Lung (tissue), 12 donors: ENCODE data around the gene WNK1. TPM values are rescaled to one million over a fixed set of nuclear protein-coding genes. Genes with fewer than 3 reads are reported as not detected.

Source experiments
- ATAC-seq: fragments of 200-7000 bp; cut with Tn5 transposase; one replicate; pipeline ENCODE4 v1.9.1; 2020; ENCODE audit warnings: moderate number of reproducible peaks; ENCODE audit not compliant: insufficient read depth, low FRiP score
- DNase-seq, 3 donors: peaks; one replicate each; pipeline ENCODE4 v3.0.0-alpha.2; 2013 to 2017
- H3K27ac ChIP-seq, 2 donors: one replicate each; pipeline ENCODE4 v1.5.1; 2013; ENCODE audit warnings: mild to moderate bottlenecking in 2 of 2, moderate library complexity in 2 of 2, control low read depth in 1 of 2, inconsistent platforms in 1 of 2, low read depth in 1 of 2, low read length in 1 of 2
- H3K27me3 ChIP-seq, 3 donors: one replicate each; pipeline ENCODE4 v1.5.1; 2013; ENCODE audit warnings: low read length in 2 of 3; ENCODE audit not compliant: control insufficient read depth in 3 of 3, insufficient read depth in 3 of 3
- H3K36me3 ChIP-seq, 4 donors: one replicate each; pipeline ENCODE4 v1.5.1; 2013; ENCODE audit warnings: low read length in 4 of 4, mild to moderate bottlenecking in 1 of 4, moderate library complexity in 1 of 4; ENCODE audit not compliant: control insufficient read depth in 4 of 4, insufficient read depth in 4 of 4
- H3K4me1 ChIP-seq, 5 donors: one replicate each; pipeline ENCODE4 v1.5.1; 2013; ENCODE audit warnings: low read length in 5 of 5, mild to moderate bottlenecking in 2 of 5, moderate library complexity in 1 of 5; ENCODE audit not compliant: control insufficient read depth in 5 of 5, insufficient read depth in 5 of 5
- H3K4me3 ChIP-seq: one replicate; pipeline ENCODE4 v1.5.1; 2013; ENCODE audit warnings: mild to moderate bottlenecking, control low read depth, moderate library complexity
- H3K9ac ChIP-seq, 2 donors: one replicate each; pipeline ENCODE4 v1.5.1; 2013; ENCODE audit warnings: low read length in 2 of 2, control low read depth in 1 of 2; ENCODE audit not compliant: insufficient read depth in 1 of 2
- H3K9me3 ChIP-seq, 4 donors: one replicate each; pipeline ENCODE4 v1.5.1; 2013; ENCODE audit warnings: low read length in 3 of 4, mild to moderate bottlenecking in 1 of 4, moderate library complexity in 1 of 4; ENCODE audit not compliant: control insufficient read depth in 4 of 4, insufficient read depth in 3 of 4
- CTCF ChIP-seq: IDR thresholded peaks from 2 replicates; pipeline ENCODE4 v1.5.1; 2012; ENCODE audit warnings: mild to moderate bottlenecking; ENCODE audit errors: control extremely low read depth, extremely low read depth
- WGBS, 2 donors: extraction: QIAGEN DNeasy Blood & Tissue Kit; methylation state at CpG; one replicate each; pipeline ENCODE4 v1.1.7; 2013; 5-methylcytosine and 5-hydroxymethylcytosine counted together
- polyA plus RNA-seq, 2 donors: library from polyadenylated mRNA; stranded (reverse); fragments of 200-250 nt; gene quantifications; one replicate each; pipeline ENCODE4 v1.2.1, GENCODE V29; 2013
- total RNA-seq, 2 donors: library from RNA; depleted of rRNA in 1 of 2; stranded (reverse); fragments of >200 nt in 1 of 2; gene quantifications; one replicate each; pipeline ENCODE4 v1.2.1, GENCODE V29; 2014 to 2021
- donor health status: control.
- donor health status: control.
- donor health status: Bipolar disorder and iron deficiency.
- donor health status: healthy.
- donor health status: DM: yes; HTN: yes; CAD: no.

The WNK1 gene
- total and polyA plus RNA-seq, 4 donors = 23.1 to 269 (median 128) TPM

GRCh38 chr12:904010-904414 lies 151.6 kb downstream of the WNK1 start:
- ATAC-seq (no peak), DNase-seq (peak in 1 of 3 donors; percentile 31)
- TF ChIP-seq CTCF = no peak
- 67 to 70% methylated on average over 5 of the region's 5 CpGs for WGBS, 2 donors
- peaks cover 38 to 62% (median 55%) of the 10 kb centered on the region in 4 donors for H3K36me3 ChIP-seq
- H3K9me3 ChIP-seq = no peaks in the 10 kb centered on the region
- no peaks in the 10 kb centered on the region for H3K27me3 ChIP-seq
- no peak overlapping the region for H3K27ac ChIP-seq
- H3K9ac ChIP-seq = no peak overlapping the region
- H3K4me3 ChIP-seq = no peak overlapping the region
- H3K4me1 ChIP-seq = peaks cover 0 to 11% (median 0%) of the 10 kb centered on the region in 5 donors

GRCh38 chr12:905261-906031 lies 153.1 kb downstream of the WNK1 start:
- DNase-seq = no peak
- TF ChIP-seq CTCF = no peak
- H3K27me3 ChIP-seq = no peaks in the 10 kb centered on the region
- no peak for ATAC-seq
- H3K9ac ChIP-seq = no peak overlapping the region
- H3K36me3 ChIP-seq = peaks cover 35 to 58% (median 50%) of the 10 kb centered on the region in 4 donors
- no peak overlapping the region for H3K4me3 ChIP-seq
- H3K9me3 ChIP-seq = no peaks in the 10 kb centered on the region
- 73 to 89% methylated on average over 9 of the region's 9 CpGs for WGBS, 2 donors
- peaks cover 0 to 11% (median 0%) of the 10 kb centered on the region in 5 donors for H3K4me1 ChIP-seq
- H3K27ac ChIP-seq = no peak overlapping the region

DNA sequence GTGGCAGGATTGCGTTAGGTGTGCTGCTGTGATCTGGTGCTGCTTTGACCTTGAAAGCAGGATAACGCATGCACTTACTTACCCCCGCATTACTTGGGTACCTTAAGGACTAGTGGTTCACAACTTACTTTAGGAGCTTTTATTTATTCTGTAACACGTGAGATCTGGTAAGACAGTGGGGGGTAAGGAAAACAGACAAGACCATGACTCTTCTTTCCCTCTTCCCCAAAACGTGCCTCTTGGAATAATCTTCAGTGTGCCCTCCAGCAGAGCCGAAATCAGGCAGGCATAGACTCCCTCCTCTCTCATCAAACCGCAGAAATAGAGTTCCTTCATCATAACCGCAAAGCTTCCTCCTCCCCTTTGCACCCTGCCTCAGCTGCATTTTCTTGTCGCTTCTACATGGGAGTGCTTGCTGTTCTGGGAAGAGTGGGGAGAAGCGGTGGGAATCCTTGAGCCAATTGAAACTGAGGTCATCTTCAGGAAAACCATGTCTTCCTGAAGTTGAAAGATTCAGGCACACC lies 153.7 kb downstream of the WNK1 start:
- Histone ChIP-seq H3K36me3 (peaks cover 32 to 57% (median 49%) of the 10 kb centered on the region in 4 donors), H3K9ac (no peak overlapping the region), H3K9me3 (no peaks in the 10 kb centered on the region), H3K27me3 (no peaks in the 10 kb centered on the region), H3K4me3 (no peak overlapping the region), H3K4me1 (peaks cover 0 to 11% (median 0%) of the 10 kb centered on the region in 5 donors), H3K27ac (no peak overlapping the region)
- TF ChIP-seq CTCF = no peak
- WGBS, 2 donors = 81 to 90% methylated on average over 10 of the region's 10 CpGs
- ATAC-seq (no peak), DNase-seq (no peak)
